Measurements from ENCODE around the gene WDFY3.

- TF ChIP-seq CTCF (conservative IDR thresholded peaks at IDR 0.05) (no peak), ZFX (IDR thresholded peaks at IDR 0.05) (no peak)
These were observed 269.3 kb downstream of the WDFY3 start for GRCh38 chr4:84697159-84697558.

Measured in C4-2B (cell line).